IPS DF 6.9 (cell line): ENCODE measurements around the gene OSCP1.

Experiments
- DNase-seq: peaks from one replicate; pipeline ENCODE4 v3.0.0-alpha.2; 2013; ENCODE audit warnings: low read depth, low spot score
- H3K27ac ChIP-seq: one replicate; pipeline ENCODE4 v1.5.1; 2013; ENCODE audit warnings: low read length, control low read depth
- H3K27me3 ChIP-seq: 2 replicates; pipeline ENCODE4 v1.6.1; 2013; ENCODE audit warnings: mild to moderate bottlenecking, low read length; ENCODE audit not compliant: control insufficient read depth, insufficient read depth
- H3K36me3 ChIP-seq: 2 replicates; pipeline ENCODE4 v1.6.1; 2013; ENCODE audit warnings: low read length; ENCODE audit not compliant: control insufficient read depth, insufficient read depth
- H3K4me1 ChIP-seq: 2 replicates; pipeline ENCODE4 v1.6.1; 2013; ENCODE audit warnings: low read length; ENCODE audit not compliant: control insufficient read depth, insufficient read depth
- H3K4me3 ChIP-seq: 2 replicates; pipeline ENCODE4 v1.5.1; 2013; ENCODE audit warnings: mild to moderate bottlenecking, low read length
- H3K9me3 ChIP-seq: 2 replicates; pipeline ENCODE4 v1.6.1; 2013; ENCODE audit warnings: low read length, inconsistent platforms; ENCODE audit not compliant: control insufficient read depth, insufficient read depth
- WGBS: extraction: QIAGEN DNeasy Blood & Tissue Kit; methylation state at CpG from one replicate; pipeline ENCODE4 v1.1.7; 2013; ENCODE audit warnings: mixed read lengths, missing lambda C conversion rate; ENCODE audit not compliant: insufficient read length, insufficient coverage; 5-methylcytosine and 5-hydroxymethylcytosine counted together

Gene OSCP1

DNA sequence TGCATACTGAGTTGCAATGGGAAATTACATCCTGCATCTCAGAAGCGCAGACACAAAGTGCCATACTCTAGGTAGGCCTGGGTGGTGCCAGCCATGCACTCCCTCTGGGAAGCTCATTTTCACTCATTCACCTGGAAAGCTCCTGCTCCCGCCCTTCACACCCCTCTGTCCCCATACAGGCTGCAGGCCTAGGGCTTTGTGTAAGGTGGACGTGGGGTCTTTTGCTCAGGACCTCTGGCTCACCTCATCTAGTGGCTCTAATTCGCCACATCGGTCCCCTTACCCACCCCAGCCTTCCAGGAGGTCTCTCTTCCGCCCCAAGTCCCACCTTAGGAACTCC is 13.2 kb upstream of the OSCP1 start:
- Histone ChIP-seq H3K36me3 (peaks cover 14% of the 10 kb centered on the region; the same call in 1 of the 2 replicates), H3K4me1 (no peaks in the 10 kb centered on the region), H3K27me3 (peaks cover 15% of the 10 kb centered on the region), H3K9me3 (no peaks in the 10 kb centered on the region), H3K4me3 (peak overlapping the region; percentile 75; the same call in 1 of the 2 replicates), H3K27ac (no peak overlapping the region)
- DNase-seq = no peak
- no CpG with 5 or more reads among the region's 6 CpGs for WGBS

DNA sequence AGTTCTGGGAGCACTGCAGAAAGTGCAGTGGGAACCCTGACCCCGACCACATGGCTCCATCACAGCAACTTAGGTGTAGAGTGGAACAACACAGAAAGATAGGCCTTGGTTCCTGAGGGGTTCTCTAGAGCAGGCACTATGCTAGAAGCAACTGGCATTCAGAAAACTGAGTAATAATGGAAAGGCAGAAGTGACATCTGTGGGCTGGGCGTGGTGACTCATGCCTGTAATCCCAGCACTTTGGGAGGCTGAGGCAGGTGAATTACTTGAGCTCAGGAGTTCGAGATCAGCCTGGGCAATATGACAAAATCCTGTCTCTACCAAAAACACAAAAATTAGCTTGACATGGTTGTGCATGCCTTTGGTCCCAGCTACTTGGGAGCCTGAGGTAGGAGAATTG is 8.7 kb upstream of the OSCP1 start:
- Histone ChIP-seq H3K36me3 (peaks cover 37% of the 10 kb centered on the region; the same call in 1 of the 2 replicates), H3K4me1 (no peaks in the 10 kb centered on the region), H3K4me3 (no peak overlapping the region), H3K27me3 (no peaks in the 10 kb centered on the region), H3K9me3 (no peaks in the 10 kb centered on the region), H3K27ac (no peak overlapping the region)
- no CpG with 5 or more reads among the region's 3 CpGs for WGBS
- DNase-seq = no peak

DNA sequence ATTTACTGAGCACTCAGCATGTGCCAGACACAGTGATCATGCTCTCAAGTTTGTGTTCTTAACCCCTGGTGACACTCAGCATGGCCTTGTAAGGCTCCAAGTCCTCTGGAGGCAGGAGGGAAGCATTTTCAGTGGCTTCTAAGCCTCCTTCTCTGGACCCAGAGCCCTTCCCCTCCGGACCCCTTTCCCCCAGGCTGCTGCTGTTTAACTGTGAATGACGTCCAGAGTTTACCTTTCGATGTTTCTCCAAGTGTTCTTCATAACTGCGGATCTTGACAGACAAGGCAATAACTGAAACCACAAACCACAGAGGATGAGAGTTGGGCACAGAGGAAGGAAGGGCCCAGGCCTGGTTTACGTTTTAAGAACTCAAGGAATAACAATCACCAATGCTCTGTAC is 7.4 kb upstream of the OSCP1 start:
- no peak for DNase-seq
- no peak overlapping the region for H3K4me3 ChIP-seq
- no peaks in the 10 kb centered on the region for H3K4me1 ChIP-seq
- no peaks in the 10 kb centered on the region for H3K27me3 ChIP-seq
- H3K9me3 ChIP-seq = no peaks in the 10 kb centered on the region
- H3K36me3 ChIP-seq = peaks cover 37% of the 10 kb centered on the region; the same call in 1 of the 2 replicates
- no CpG with 5 or more reads among the region's 5 CpGs for WGBS
- no peak overlapping the region for H3K27ac ChIP-seq

DNA sequence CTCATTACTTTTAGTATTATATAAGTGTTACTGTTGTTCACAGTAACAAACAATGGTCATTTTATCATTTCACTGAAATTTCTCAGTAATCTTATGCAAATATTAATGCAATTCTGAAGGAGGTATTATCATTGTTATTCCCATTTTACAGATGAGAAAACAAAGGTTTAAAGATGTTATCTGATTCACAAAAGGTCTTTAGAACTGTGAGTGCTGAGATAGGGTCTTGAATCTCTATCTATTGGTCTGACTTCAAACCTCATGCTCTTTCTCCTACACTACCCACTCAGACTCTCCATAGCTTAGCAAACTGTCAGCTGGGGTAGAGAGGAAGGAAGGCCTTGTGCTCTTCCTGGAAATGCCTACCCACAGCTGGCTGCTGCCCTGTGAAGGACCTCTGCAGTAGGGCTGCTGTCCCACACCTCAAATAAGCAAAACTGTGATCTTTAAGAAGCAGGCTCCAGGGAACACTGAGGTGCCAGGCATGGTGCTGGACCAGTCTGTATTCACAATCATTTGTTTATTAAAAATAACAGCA is 6.2 kb upstream of the OSCP1 start:
- peaks cover 36% of the 10 kb centered on the region; the same call in 1 of the 2 replicates for H3K36me3 ChIP-seq
- no peak for DNase-seq
- no peaks in the 10 kb centered on the region for H3K9me3 ChIP-seq

DNA sequence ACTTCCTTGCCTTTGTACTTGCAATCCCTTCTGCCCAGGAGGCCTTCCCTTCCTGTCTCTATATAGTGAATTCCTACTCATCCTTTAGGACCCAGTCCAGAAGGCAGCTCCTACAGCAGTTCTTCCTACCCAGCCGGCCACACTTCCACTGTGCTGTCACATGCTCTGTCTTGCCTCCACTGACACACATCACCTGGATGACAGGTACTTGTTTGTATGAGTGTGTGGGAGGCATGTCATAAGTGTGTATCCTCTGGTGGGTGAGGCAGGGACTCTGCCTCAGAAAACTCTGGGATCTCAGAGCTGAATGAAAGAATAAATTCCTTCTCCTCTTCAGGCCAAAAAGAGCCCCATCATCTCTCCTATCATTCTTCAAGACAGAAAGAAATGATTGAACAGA is 5.1 kb upstream of the OSCP1 start:
- H3K36me3 ChIP-seq = peaks cover 26% of the 10 kb centered on the region; the same call in 1 of the 2 replicates

More for the DNA sequence above, 6.2 kb upstream of the OSCP1 start:
- no peaks in the 10 kb centered on the region for H3K4me1 ChIP-seq
- H3K27ac ChIP-seq = no peak overlapping the region
- no peak overlapping the region for H3K4me3 ChIP-seq
- no peaks in the 10 kb centered on the region for H3K27me3 ChIP-seq

DNA sequence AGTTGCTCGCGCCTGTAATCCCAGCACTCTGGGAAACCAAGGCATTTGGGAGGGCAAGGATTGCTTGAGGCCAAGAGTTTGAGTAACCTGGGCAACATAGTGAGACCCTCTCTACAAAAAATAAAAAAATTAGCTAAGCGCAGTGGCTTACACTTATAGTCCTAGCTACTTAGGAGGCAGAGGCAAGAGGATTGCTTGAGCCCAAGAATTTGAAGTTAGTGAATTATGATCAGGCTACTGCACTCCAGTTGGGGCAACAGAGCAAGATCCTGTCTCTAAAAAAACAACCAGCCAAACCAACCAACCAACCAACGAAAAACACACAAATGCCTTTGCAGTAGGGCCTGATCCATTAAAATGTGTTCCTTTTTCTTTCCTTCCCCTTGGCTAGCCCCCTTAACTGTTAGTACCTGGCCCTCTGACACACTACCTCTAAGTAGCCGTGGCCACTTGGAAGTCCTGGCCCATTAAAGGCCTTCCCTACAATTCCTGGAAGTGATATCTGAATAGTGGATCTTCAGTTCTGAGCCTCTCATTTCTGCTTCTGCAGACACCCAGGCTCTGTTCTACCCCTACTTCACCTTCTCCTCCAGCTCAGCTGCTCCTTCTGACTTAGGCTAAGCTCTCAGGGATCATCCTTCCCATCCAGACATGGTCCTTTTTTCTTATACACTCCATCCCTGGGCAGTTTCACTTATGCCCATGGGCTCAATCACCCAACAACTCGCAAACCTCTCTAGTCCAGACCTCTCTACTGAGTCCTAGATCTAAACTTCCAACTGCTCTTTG is 3.5 kb upstream of the OSCP1 start:
- Histone ChIP-seq H3K27ac (no peak overlapping the region), H3K4me3 (no peak overlapping the region), H3K36me3 (peaks cover 23% of the 10 kb centered on the region; the same call in 1 of the 2 replicates), H3K9me3 (no peaks in the 10 kb centered on the region), H3K27me3 (no peaks in the 10 kb centered on the region), H3K4me1 (no peaks in the 10 kb centered on the region; the same call in 1 of the 2 replicates)
- no CpG with 5 or more reads among the region's 6 CpGs for WGBS
- no peak for DNase-seq

More for the DNA sequence above, 5.1 kb upstream of the OSCP1 start:
- no peak overlapping the region for H3K4me3 ChIP-seq
- no peak for DNase-seq
- no peaks in the 10 kb centered on the region for H3K9me3 ChIP-seq
- H3K27ac ChIP-seq = no peak overlapping the region
- H3K4me1 ChIP-seq = no peaks in the 10 kb centered on the region
- no peaks in the 10 kb centered on the region for H3K27me3 ChIP-seq
- WGBS = no CpG with 5 or more reads among the region's 1 CpG

DNA sequence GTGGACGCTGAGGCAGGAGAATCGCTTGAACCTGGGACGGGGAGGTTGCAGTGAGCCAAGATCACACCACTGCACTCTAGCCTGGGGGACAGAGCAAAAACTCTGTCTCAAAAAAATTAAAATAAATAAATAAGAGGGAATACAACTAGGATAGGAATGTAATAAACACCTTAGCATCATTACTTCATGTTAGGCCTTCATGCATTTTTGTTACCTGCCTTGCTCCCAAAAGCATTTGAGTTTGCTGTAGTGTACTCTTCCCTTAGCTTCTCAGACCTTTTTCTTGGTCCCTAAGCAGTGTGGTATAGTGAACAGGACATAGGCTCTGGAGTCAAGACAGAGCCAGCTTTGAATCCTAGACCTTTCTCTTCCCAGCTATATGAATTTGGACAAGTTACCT is 2.8 kb upstream of the OSCP1 start:
- Histone ChIP-seq H3K4me1 (no peaks in the 10 kb centered on the region; the same call in 1 of the 2 replicates), H3K36me3 (peaks cover 23% of the 10 kb centered on the region; the same call in 1 of the 2 replicates), H3K4me3 (no peak overlapping the region), H3K27me3 (no peaks in the 10 kb centered on the region), H3K9me3 (no peaks in the 10 kb centered on the region), H3K27ac (no peak overlapping the region)
- WGBS = no CpG with 5 or more reads among the region's 3 CpGs
- no peak for DNase-seq

DNA sequence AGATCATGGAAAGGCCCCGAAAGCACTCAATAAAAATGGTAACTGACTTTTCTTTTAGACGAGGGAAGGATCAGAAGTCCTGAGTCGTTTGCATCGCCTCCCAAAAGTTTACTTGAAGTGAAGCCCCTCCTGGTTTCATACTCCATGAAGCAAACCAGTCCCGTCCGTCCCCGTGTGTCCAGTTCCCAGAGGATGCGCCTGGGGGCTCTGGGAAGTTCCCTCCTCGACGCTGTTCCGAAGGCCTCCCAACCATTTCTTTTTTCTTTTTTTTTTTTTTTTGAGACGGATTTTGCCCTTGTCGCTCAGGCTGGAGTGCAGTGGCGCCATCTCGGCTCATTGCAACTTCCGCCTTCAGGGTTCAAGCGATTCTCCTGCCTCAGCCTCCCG is 661 bp upstream of the OSCP1 start:
- DNase-seq = no peak
- H3K27me3 ChIP-seq = no peaks in the 10 kb centered on the region
- H3K27ac ChIP-seq = no peak overlapping the region
- whole genome bisulfite sequencing = no CpG with 5 or more reads among the region's 18 CpGs
- peaks cover 11% of the 10 kb centered on the region; the same call in 1 of the 2 replicates for H3K36me3 ChIP-seq
- peak overlapping the region; percentile 46; the same call in 1 of the 2 replicates for H3K4me3 ChIP-seq
- H3K9me3 ChIP-seq = no peaks in the 10 kb centered on the region
- no peaks in the 10 kb centered on the region; the same call in 1 of the 2 replicates for H3K4me1 ChIP-seq

DNA sequence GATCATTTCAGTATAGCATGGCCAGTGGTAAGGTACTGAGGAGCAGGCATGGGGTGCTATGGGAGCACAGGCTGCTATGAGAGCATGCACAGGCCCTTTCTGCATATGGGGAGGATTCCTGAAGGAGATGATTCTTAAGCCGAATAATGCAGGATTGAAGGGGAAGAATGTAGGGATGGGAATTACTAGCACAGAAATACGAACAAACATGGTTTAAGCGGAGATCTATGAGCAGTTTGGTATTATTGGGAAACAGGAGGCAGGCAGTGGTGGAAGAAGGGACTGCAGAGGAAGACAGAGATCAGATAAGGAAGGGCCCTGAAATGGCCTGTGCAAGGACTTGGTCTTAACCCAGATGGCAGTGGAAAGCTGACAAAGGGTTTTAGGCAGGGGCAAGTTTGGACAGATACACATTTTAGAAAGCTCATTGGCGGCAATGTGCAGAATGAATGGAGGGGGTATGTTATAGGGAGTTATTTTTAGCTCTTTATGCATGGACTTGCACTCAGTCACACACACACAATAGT is 1.7 kb downstream of the OSCP1 start:
- DNase-seq = no peak
- Histone ChIP-seq H3K36me3 (no peaks in the 10 kb centered on the region), H3K27me3 (no peaks in the 10 kb centered on the region), H3K4me1 (no peaks in the 10 kb centered on the region; the same call in 1 of the 2 replicates), H3K4me3 (no peak overlapping the region), H3K9me3 (no peaks in the 10 kb centered on the region), H3K27ac (no peak overlapping the region)
- WGBS = no CpG with 5 or more reads among the region's 4 CpGs

DNA sequence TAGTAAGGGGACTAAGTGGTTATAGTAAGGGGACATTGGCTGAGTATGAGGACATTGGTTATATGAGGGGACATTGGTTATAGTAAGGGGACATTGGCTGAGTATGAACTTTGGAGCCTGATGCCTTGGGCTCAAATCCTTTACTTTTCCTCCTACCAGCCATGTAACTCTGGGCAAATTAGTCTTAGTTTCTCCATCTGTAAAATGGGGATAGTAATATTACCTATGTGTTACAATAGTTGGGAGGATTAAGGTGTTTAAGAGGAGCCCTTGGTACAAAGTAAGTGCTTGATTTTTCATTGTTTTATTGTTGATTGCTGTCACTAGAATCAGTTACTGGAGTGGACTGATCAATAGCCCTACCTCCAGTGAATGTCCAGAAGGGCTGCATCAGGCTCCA is 2.8 kb downstream of the OSCP1 start:
- no peaks in the 10 kb centered on the region for H3K9me3 ChIP-seq
- no peak for DNase-seq

More for the DNA sequence above, 2.8 kb downstream of the OSCP1 start:
- no peaks in the 10 kb centered on the region for H3K27me3 ChIP-seq
- no peaks in the 10 kb centered on the region for H3K36me3 ChIP-seq
- H3K27ac ChIP-seq = no peak overlapping the region
- no peaks in the 10 kb centered on the region; the same call in 1 of the 2 replicates for H3K4me1 ChIP-seq
- H3K4me3 ChIP-seq = no peak overlapping the region
